Nephron progenitor cell (in vitro differentiated cells): ENCODE results near the gene NMNAT2.

Experiments
- DNase-seq: peaks from one replicate; pipeline ENCODE4 v3.0.0; 2021
- H3K27ac Mint-ChIP-seq: 2 replicates; pipeline ENCODE4 v1.8.0; 2021; ENCODE audit warnings: mild to moderate bottlenecking, moderate library complexity, mixed read lengths
- H3K27me3 Mint-ChIP-seq: 2 replicates; pipeline ENCODE4 v1.8.0; 2021; ENCODE audit warnings: mild to moderate bottlenecking, low read depth, mixed read lengths; ENCODE audit not compliant: poor library complexity
- H3K36me3 Mint-ChIP-seq: 2 replicates; pipeline ENCODE4 v1.8.0; 2021; ENCODE audit warnings: low read depth, mixed read lengths
- H3K4me1 Mint-ChIP-seq: 2 replicates; pipeline ENCODE4 v1.8.0; 2021; ENCODE audit warnings: mixed read lengths
- H3K4me3 Mint-ChIP-seq: 2 replicates; pipeline ENCODE4 v1.8.0; 2021; ENCODE audit warnings: mild to moderate bottlenecking, moderate library complexity, mixed read lengths
- H3K9me3 Mint-ChIP-seq: 2 replicates; pipeline ENCODE4 v1.8.0; 2021; ENCODE audit warnings: mild to moderate bottlenecking, moderate library complexity, mixed read lengths
- TF ChIP-seq, protein P1 (sequence below): fragments of 200-600 bp; sonication (generic); IDR thresholded peaks from 2 replicates; pipeline ENCODE4 v1.5.0; 2021; ENCODE audit warnings: antibody characterized with exemption

The NMNAT2 gene

DNA sequence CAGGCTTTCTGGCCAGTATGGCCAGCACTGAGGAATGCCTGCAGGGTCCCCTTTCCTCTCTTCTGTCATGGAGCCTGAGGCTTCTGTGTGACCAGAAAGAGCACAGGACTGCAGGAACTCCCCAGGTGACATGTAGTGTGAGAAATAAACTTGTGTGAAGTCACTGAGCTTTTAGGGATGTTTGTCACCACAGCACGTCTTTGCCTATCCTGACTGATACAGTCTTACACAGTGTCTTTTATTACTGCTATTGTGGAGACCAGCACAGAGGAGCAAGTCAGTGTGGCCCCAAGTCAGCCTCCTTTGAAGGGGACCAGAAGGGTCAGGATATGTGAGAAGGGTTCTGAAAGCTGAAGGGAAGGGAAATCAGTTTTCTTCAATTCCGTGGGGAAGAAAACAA, 129.6 kb downstream of the NMNAT2 start:
- TF ChIP-seq, protein P1, sequence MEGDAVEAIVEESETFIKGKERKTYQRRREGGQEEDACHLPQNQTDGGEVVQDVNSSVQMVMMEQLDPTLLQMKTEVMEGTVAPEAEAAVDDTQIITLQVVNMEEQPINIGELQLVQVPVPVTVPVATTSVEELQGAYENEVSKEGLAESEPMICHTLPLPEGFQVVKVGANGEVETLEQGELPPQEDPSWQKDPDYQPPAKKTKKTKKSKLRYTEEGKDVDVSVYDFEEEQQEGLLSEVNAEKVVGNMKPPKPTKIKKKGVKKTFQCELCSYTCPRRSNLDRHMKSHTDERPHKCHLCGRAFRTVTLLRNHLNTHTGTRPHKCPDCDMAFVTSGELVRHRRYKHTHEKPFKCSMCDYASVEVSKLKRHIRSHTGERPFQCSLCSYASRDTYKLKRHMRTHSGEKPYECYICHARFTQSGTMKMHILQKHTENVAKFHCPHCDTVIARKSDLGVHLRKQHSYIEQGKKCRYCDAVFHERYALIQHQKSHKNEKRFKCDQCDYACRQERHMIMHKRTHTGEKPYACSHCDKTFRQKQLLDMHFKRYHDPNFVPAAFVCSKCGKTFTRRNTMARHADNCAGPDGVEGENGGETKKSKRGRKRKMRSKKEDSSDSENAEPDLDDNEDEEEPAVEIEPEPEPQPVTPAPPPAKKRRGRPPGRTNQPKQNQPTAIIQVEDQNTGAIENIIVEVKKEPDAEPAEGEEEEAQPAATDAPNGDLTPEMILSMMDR = no peak
- H3K27me3 Mint-ChIP-seq = peaks cover 31% of the 10 kb centered on the region

DNA sequence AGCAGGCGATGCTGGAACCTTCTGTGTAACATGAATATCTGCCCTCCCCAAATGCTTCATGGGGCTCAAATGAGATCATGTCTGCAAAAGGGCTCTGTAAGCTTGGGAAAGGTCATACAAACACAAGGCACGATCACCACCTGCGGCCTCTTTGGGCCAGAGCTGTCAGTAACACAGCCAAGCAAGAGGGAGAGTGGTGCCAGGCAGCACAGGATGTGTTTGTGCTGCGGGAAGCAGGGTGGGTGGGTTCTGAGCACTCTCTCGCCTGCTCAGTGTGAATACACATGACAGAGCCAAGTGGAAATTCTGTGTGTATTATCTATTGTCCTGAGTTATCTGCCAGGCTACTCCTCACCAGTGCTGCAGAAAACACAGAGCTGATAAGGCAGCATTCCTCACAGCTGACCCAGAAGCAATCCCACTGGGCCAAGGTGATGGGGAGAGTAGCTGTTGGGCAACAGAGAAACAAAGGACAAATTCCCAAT, 130.9 kb downstream of the NMNAT2 start:
- TF ChIP-seq, protein P1 = no peak
- DNase-seq = no peak
- Mint-ChIP-seq H3K4me1 (peaks cover 45% of the 10 kb centered on the region), H3K4me3 (no peak overlapping the region), H3K36me3 (no peaks in the 10 kb centered on the region), H3K27ac (no peak overlapping the region), H3K9me3 (peaks cover 3% of the 10 kb centered on the region), H3K27me3 (peaks cover 26% of the 10 kb centered on the region)

More for the DNA sequence above, 129.6 kb downstream of the NMNAT2 start:
- Mint-ChIP-seq H3K4me1 (peaks cover 49% of the 10 kb centered on the region), H3K9me3 (peaks cover 3% of the 10 kb centered on the region), H3K27ac (no peak overlapping the region), H3K36me3 (no peaks in the 10 kb centered on the region), H3K4me3 (no peak overlapping the region)
- DNase-seq = no peak

DNA sequence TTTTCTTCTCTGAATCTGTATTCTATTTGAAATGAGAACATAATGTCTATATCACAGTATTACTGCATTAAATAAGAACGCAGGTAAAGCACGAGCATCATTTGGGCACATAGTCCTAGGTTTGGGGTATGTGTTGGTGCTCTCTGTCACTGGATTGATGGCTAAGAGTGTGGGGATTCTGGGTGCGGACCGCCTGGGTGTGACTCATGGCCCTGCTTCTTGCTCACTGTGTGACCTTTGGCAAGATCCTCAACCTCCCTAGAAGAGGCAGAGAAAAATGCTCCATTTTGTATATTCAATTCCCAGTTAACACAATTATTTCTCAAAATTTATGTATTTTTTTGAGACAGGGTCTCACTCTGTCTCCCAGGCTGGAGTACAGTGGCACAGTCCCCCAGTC, 132.4 kb downstream of the NMNAT2 start:
- Mint-ChIP-seq H3K4me1 (peaks cover 48% of the 10 kb centered on the region), H3K27me3 (peaks cover 23% of the 10 kb centered on the region), H3K4me3 (no peak overlapping the region), H3K9me3 (peaks cover 3% of the 10 kb centered on the region), H3K36me3 (no peaks in the 10 kb centered on the region), H3K27ac (no peak overlapping the region)
- DNase-seq = no peak
- TF ChIP-seq, protein P1 = no peak

DNA sequence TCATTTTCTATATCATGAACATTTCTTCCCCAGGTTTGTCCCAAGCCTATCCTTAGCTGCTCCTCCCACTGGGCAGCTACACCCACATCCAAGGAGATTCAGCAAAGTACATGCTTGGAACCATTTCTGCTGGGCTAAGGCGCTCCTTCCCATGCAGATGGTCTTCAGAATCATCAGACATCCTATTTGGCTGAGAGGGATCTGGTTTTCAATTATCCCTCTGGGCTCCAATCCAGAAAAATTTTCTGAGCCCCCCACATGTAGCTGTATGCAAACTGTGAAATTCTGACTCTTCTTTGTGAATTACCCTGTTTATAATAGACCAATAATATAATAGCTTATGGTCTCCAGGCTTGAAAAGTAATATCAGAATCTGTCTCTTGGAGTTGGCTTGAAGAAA, 132.9 kb downstream of the NMNAT2 start:
- Mint-ChIP-seq H3K27ac (no peak overlapping the region), H3K4me3 (no peak overlapping the region), H3K27me3 (peaks cover 27% of the 10 kb centered on the region), H3K36me3 (no peaks in the 10 kb centered on the region), H3K4me1 (peaks cover 49% of the 10 kb centered on the region), H3K9me3 (peaks cover 3% of the 10 kb centered on the region)
- TF ChIP-seq, protein P1 = no peak
- no peak for DNase-seq

DNA sequence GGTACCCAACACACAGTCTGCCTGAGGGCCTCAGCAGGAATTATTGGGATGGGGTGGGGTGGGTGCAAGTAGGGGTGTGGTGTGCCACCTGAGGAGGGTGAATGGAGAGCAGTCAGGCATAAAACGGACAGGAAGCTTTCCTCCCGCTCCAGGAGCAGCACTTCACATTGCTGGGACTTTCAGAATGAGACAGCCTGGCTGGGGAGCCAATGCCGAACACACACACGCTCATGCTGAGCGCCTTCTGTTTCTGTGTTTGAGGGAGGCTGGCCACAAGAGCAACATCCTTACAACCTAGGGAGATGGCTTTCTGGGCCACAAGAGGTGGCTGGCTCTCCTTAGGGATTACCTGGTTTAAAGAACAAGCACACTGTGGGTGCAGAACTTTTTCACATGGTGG, 134.1 kb downstream of the NMNAT2 start:
- peaks cover 3% of the 10 kb centered on the region for H3K9me3 Mint-ChIP-seq
- H3K27ac Mint-ChIP-seq = no peak overlapping the region
- no peak for DNase-seq
- TF ChIP-seq, protein P1 = no peak
- H3K4me3 Mint-ChIP-seq = no peak overlapping the region
- H3K27me3 Mint-ChIP-seq = peaks cover 27% of the 10 kb centered on the region
- H3K4me1 Mint-ChIP-seq = peaks cover 51% of the 10 kb centered on the region
- H3K36me3 Mint-ChIP-seq = no peaks in the 10 kb centered on the region

DNA sequence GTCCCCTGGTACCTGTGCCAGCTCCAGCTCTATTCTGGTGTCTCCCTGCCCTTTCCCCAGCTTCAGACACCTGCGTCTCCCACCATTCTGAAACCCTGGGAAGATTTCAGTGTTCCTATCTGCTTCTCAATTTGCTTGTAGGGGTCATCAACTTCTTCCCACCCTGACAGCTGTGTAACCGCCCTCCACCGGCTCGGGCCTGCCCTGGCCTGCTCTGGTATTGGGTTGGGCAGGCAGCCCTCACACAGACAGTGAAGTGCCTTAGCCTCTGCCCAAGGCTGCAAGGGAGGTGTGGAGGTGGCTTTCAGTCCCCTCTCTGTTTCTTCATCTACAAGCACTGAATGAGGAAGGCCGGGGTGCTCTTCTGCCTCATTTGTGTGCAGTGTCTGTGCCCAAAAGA, 134.9 kb downstream of the NMNAT2 start:
- no peaks in the 10 kb centered on the region for H3K9me3 Mint-ChIP-seq
- DNase-seq = no peak
- peaks cover 59% of the 10 kb centered on the region for H3K4me1 Mint-ChIP-seq
- H3K27me3 Mint-ChIP-seq = peaks cover 23% of the 10 kb centered on the region
- TF ChIP-seq, protein P1 = no peak
- no peaks in the 10 kb centered on the region for H3K36me3 Mint-ChIP-seq
- no peak overlapping the region for H3K27ac Mint-ChIP-seq
- no peak overlapping the region for H3K4me3 Mint-ChIP-seq
